Myocyte (in vitro differentiated cells): ENCODE measurements around the gene ZYG11A. TPM values are rescaled to one million over a fixed set of nuclear protein-coding genes. Genes with fewer than 3 reads are reported as not detected.

Experiments used
- DNase-seq: peaks from one replicate; pipeline ENCODE4 v3.0.0-alpha.2; 2012; ENCODE audit warnings: low read depth
- microRNA counts: library from miRNA; unstranded; fragments of <30 nt; microRNA quantifications from one replicate; lab custom pipeline; 2016
- microRNA-seq: library from miRNA; unstranded; fragments of <30 nt; microRNA quantifications from one replicate; pipeline ENCODE4, GENCODE V29; 2016
- total RNA-seq: library from RNA; depleted of rRNA; stranded (reverse); fragments of >200 nt; gene quantifications from 2 replicates; pipeline ENCODE4 v1.2.3, GENCODE V29; 2014

ZYG11A gene
- total RNA-seq, 1 donor from 2014 or later, result not detected

GRCh38 chr1:52917156-52917555 is 74.6 kb downstream of the ZYG11A start:
- DNase-seq, result no peak

GRCh38 chr1:52917581-52917980 is 75.0 kb downstream of the ZYG11A start:
- DNase-seq, result no peak

- DNase-seq, result no peak
These were observed 75.6 kb downstream of the ZYG11A start for GRCh38 chr1:52918201-52918600.

GRCh38 chr1:52919051-52919722 is 76.6 kb downstream of the ZYG11A start:
- DNase-seq, result no peak

- DNase-seq, result no peak
These were observed 77.3 kb downstream of the ZYG11A start for GRCh38 chr1:52919723-52920483.

- no peak for DNase-seq
These were observed 78.3 kb downstream of the ZYG11A start for GRCh38 chr1:52920791-52921291.

- peak; percentile 26 for DNase-seq
These were observed 83.0 kb downstream of the ZYG11A start for GRCh38 chr1:52925571-52926005.

- DNase-seq, result no peak
These were observed 84.3 kb downstream of the ZYG11A start for GRCh38 chr1:52926864-52927211.

GRCh38 chr1:52927212-52928014 is 84.9 kb downstream of the ZYG11A start, which contains the start of gene SCP2:
TSS of gene SCP2 (plus strand) at chr1:52927276. CDS start at chr1:52927397, 121 bp downstream.
- peak; percentile 79 for DNase-seq

- no peak for DNase-seq
These were observed 85.5 kb downstream of the ZYG11A start for GRCh38 chr1:52928015-52928404.

GRCh38 chr1:52929019-52929418 is 86.5 kb downstream of the ZYG11A start:
- no peak for DNase-seq

- peak; percentile 24 for DNase-seq
These were observed 95.0 kb downstream of the ZYG11A start for GRCh38 chr1:52937433-52938182.

- no peak for DNase-seq
These were observed 95.6 kb downstream of the ZYG11A start for GRCh38 chr1:52938183-52938451.

- DNase-seq, result no peak
These were observed 101.4 kb downstream of the ZYG11A start for GRCh38 chr1:52943876-52944416.

GRCh38 chr1:52944566-52944965 is 102.0 kb downstream of the ZYG11A start:
- no peak for DNase-seq

MicroRNAs within 50 kb of the gene (microRNA counts, 767-probe panel; counts per million panel counts)
- microRNA hsa-miR-1273f (lab: Ali Mortazavi, UCI), result not detected
- microRNA hsa-miR-1273g-5p (lab: Ali Mortazavi, UCI), result not detected

Small RNA genes lying within 50 kb of the gene (microRNA-seq; reads per million reads assigned to microRNA genes)
- gene MIR1273F, result not detected
- gene MIR1273G, result not detected
- gene MIR5095, result not detected

Other genes with a start within 250 kb of the ZYG11A start
- 33.8 and 103 TPM in 2 replicates for gene GPX7, start 240.4 kb upstream of the ZYG11A start, total RNA-seq
- not detected in 2 replicates for gene SHISAL2A, start 209.6 kb upstream of the ZYG11A start, total RNA-seq
- gene COA7, start 144.4 kb upstream of the ZYG11A start, total RNA-seq, result 8.4 and 15.8 TPM in 2 replicates
- 39.8 and 57.3 TPM in 2 replicates for gene ZYG11B, start 116.3 kb upstream of the ZYG11A start, total RNA-seq
- 0.08 TPM in 1 of 2 replicates, not detected in the other for gene ECHDC2, start 79.0 kb downstream of the ZYG11A start, total RNA-seq
- gene SCP2, start 84.5 kb downstream of the ZYG11A start, total RNA-seq, result 119 and 138 TPM in 2 replicates
- gene PODN, start 219.5 kb downstream of the ZYG11A start, total RNA-seq, result 0.48 and 2.1 TPM in 2 replicates